ENCODE data around the gene OR5H2. TPM values are rescaled to one million over a fixed set of nuclear protein-coding genes. Genes with fewer than 3 reads are reported as not detected.

The OR5H2 gene
- total RNA-seq, 1 donor = not detected

DNA sequence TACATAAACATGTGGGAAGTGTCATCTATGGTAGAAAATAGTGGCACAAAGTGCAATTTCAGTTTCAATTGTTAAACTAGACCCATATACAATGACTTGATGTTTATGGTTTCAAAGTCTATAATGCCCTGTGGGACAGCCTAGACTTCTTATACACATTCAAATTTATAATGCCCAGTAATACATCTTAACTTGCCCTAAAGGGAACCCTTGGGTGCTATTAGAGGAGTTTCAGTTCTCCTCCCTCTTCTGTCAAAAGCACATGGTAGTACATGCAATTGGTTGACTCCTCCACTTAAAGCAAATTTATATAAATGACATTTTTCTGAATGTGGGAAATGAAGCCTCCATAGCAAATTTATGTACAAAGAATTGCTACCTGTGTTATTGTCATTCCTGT, 41.1 kb downstream of the OR5H2 start:
- Histone ChIP-seq H4K20me1 (ENCODE audit: insufficient read depth, low read length) (no peaks in the 10 kb centered on the region), H3K4me2 (ENCODE audit: insufficient read depth, low read length) (no peak overlapping the region), H3K36me3 (ENCODE audit: insufficient read depth, low read length) (no peaks in the 10 kb centered on the region), H2AFZ (ENCODE audit: low read length) (no peak overlapping the region), H3K9me3 (ENCODE audit: low read depth, low read length) (no peaks in the 10 kb centered on the region), H3K4me1 (ENCODE audit: insufficient read depth, low read length) (no peaks in the 10 kb centered on the region), H3K27ac (ENCODE audit: low read depth, low read length) (no peak overlapping the region), H3K4me3 (ENCODE audit: insufficient read depth, low read length) (no peak overlapping the region), H3K79me2 (ENCODE audit: insufficient read depth, low read length) (no peaks in the 10 kb centered on the region), H3K27me3 (ENCODE audit: insufficient read depth, low read length) (no peaks in the 10 kb centered on the region)
- no peak for DNase-seq (ENCODE audit: insufficient read length, low spot score, missing footprints)
- TF ChIP-seq, protein P1, sequence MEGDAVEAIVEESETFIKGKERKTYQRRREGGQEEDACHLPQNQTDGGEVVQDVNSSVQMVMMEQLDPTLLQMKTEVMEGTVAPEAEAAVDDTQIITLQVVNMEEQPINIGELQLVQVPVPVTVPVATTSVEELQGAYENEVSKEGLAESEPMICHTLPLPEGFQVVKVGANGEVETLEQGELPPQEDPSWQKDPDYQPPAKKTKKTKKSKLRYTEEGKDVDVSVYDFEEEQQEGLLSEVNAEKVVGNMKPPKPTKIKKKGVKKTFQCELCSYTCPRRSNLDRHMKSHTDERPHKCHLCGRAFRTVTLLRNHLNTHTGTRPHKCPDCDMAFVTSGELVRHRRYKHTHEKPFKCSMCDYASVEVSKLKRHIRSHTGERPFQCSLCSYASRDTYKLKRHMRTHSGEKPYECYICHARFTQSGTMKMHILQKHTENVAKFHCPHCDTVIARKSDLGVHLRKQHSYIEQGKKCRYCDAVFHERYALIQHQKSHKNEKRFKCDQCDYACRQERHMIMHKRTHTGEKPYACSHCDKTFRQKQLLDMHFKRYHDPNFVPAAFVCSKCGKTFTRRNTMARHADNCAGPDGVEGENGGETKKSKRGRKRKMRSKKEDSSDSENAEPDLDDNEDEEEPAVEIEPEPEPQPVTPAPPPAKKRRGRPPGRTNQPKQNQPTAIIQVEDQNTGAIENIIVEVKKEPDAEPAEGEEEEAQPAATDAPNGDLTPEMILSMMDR (IDR thresholded peaks at IDR 0.05; ENCODE audit: extremely low read depth, low read depth, low read length) = no peak

DNA sequence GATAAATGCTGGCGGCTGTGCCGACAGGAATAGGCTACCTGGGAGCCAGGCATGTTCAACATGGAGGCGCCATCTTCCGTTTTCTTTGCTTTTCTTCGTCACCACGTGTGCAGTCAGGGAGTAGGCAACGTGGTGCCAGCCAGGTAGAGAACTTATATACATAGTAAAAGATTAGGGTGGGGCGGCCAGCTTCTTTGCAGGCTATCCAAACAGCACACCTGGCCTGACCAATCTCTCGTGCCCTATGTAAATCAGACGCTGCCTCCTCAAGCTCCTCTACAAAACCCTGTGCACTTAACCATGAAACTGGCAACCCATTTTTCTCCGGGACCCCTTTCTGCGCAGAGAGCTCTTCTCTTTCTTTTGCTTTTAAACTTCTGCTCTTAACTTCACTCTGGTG, 42.8 kb downstream of the OR5H2 start:
- no peaks in the 10 kb centered on the region for H3K36me3 ChIP-seq (ENCODE audit: insufficient read depth, low read length)
- no peak overlapping the region for H3K4me3 ChIP-seq (ENCODE audit: insufficient read depth, low read length)
- H3K4me1 ChIP-seq (ENCODE audit: insufficient read depth, low read length) = no peaks in the 10 kb centered on the region
- no peaks in the 10 kb centered on the region for H3K27me3 ChIP-seq (ENCODE audit: insufficient read depth, low read length)
- no peaks in the 10 kb centered on the region for H3K9me3 ChIP-seq (ENCODE audit: low read depth, low read length)
- no peak overlapping the region for H2AFZ ChIP-seq (ENCODE audit: low read length)
- H4K20me1 ChIP-seq (ENCODE audit: insufficient read depth, low read length) = no peaks in the 10 kb centered on the region
- TF ChIP-seq, protein P1 (IDR thresholded peaks at IDR 0.05; ENCODE audit: extremely low read depth, low read depth, low read length) = no peak
- H3K4me2 ChIP-seq (ENCODE audit: insufficient read depth, low read length) = no peak overlapping the region
- no peak for DNase-seq (ENCODE audit: insufficient read length, low spot score, missing footprints)
- H3K79me2 ChIP-seq (ENCODE audit: insufficient read depth, low read length) = no peaks in the 10 kb centered on the region
- H3K27ac ChIP-seq (ENCODE audit: low read depth, low read length) = no peak overlapping the region

DNA sequence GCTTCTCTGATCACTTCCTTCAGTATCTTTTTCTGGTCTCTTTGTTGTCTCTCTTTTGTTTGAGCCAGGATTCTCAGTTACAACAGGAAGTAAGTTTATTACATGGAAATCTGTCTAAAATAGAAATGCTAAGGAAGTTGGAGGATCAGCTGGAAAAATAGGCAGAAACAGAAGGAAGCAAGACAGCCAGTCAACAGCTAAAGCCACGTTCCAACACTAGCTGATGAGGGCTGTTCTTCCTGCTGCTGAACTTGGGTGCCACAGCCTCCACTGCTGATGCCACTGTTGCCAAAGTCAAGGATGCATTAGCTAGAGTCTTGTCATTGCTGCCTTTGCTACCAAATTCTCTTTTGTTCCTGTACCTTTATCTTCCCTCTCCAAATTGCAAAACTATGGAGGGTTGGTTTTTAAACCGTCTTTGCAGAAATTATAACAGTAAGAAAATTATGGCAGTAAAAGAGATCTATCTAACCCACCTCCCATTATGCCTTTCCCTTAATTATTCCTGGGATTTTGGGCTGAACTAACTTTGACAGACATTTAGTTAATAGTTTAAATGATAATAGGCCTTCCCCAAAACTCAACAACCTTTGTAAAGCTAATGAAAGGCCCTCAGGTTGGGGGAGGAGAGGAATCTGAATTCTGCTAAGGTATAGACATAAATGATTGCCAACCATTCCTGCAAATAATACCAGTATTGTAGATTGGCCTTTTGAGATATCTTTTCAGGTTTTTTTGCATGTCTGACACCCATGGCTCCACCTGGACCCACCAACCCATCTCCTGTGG, 44.0 kb downstream of the OR5H2 start:
- H3K27me3 ChIP-seq (ENCODE audit: insufficient read depth, low read length) = no peaks in the 10 kb centered on the region
- no peaks in the 10 kb centered on the region for H3K4me1 ChIP-seq (ENCODE audit: insufficient read depth, low read length)
- H3K36me3 ChIP-seq (ENCODE audit: insufficient read depth, low read length) = no peaks in the 10 kb centered on the region
- H4K20me1 ChIP-seq (ENCODE audit: insufficient read depth, low read length) = no peaks in the 10 kb centered on the region
- H3K79me2 ChIP-seq (ENCODE audit: insufficient read depth, low read length) = no peaks in the 10 kb centered on the region
- H3K4me3 ChIP-seq (ENCODE audit: insufficient read depth, low read length) = no peak overlapping the region
- no peaks in the 10 kb centered on the region for H3K9me3 ChIP-seq (ENCODE audit: low read depth, low read length)
- TF ChIP-seq, protein P1 (IDR thresholded peaks at IDR 0.05; ENCODE audit: extremely low read depth, low read depth, low read length) = no peak
- no peak overlapping the region for H3K27ac ChIP-seq (ENCODE audit: low read depth, low read length)
- no peak overlapping the region for H2AFZ ChIP-seq (ENCODE audit: low read length)
- no peak for DNase-seq (ENCODE audit: insufficient read length, low spot score, missing footprints)
- H3K4me2 ChIP-seq (ENCODE audit: insufficient read depth, low read length) = no peak overlapping the region

DNA sequence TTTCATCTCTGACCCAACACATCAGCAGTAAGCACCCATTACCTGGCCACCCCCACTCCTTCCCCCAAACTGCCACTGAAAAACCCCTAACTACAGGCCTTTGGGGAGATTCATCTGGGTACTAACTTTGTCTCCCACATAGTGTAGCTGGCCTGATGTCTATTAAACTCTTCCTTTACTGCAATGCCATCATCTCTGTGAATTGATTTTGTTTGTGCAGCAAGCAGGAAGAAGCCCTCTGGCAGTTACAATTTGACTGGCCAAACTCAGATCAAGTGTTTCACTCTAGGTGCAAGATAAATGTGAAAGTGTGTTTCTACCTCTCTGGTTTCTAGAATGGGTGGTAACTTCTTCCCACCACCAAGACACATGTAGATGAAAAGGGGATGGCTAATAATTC, 44.6 kb downstream of the OR5H2 start:
- no peaks in the 10 kb centered on the region for H3K36me3 ChIP-seq (ENCODE audit: insufficient read depth, low read length)
- TF ChIP-seq, protein P1 (IDR thresholded peaks at IDR 0.05; ENCODE audit: extremely low read depth, low read depth, low read length) = no peak
- H3K27ac ChIP-seq (ENCODE audit: low read depth, low read length) = no peak overlapping the region

More for the DNA sequence above, 44.6 kb downstream of the OR5H2 start:
- no peaks in the 10 kb centered on the region for H3K79me2 ChIP-seq (ENCODE audit: insufficient read depth, low read length)
- no peak for DNase-seq (ENCODE audit: insufficient read length, low spot score, missing footprints)
- H3K4me3 ChIP-seq (ENCODE audit: insufficient read depth, low read length) = no peak overlapping the region
- no peaks in the 10 kb centered on the region for H4K20me1 ChIP-seq (ENCODE audit: insufficient read depth, low read length)
- H2AFZ ChIP-seq (ENCODE audit: low read length) = no peak overlapping the region
- H3K27me3 ChIP-seq (ENCODE audit: insufficient read depth, low read length) = no peaks in the 10 kb centered on the region
- H3K4me2 ChIP-seq (ENCODE audit: insufficient read depth, low read length) = no peak overlapping the region
- no peaks in the 10 kb centered on the region for H3K4me1 ChIP-seq (ENCODE audit: insufficient read depth, low read length)
- no peaks in the 10 kb centered on the region for H3K9me3 ChIP-seq (ENCODE audit: low read depth, low read length)

All from osteoblast (primary cell).